Activated naive CD4-positive, alpha-beta T cell treated with Interleukin-2 at 50 U/mL for 16 hours (primary cell): ENCODE measurements around the gene RACGAP1.
A peak's percentile ranks its signal among the peaks of the same experiment; 100 is the strongest.
"Not testable (repeated sequence)": the region's sequence is repeated elsewhere in the genome, so short reads cannot be mapped to it uniquely, and the experiment has no call there.

ENCODE experiments used
- DNase-seq: peaks from one replicate; pipeline ENCODE4 v3.0.0-alpha.2; 2020

The RACGAP1 gene

GRCh38 chr12:50055831-50056638 is 30.7 kb upstream of the RACGAP1 start:
- peak; percentile 65 for DNase-seq

GRCh38 chr12:50053583-50053982 is 28.3 kb upstream of the RACGAP1 start:
- DNase-seq, result no peak

DNA sequence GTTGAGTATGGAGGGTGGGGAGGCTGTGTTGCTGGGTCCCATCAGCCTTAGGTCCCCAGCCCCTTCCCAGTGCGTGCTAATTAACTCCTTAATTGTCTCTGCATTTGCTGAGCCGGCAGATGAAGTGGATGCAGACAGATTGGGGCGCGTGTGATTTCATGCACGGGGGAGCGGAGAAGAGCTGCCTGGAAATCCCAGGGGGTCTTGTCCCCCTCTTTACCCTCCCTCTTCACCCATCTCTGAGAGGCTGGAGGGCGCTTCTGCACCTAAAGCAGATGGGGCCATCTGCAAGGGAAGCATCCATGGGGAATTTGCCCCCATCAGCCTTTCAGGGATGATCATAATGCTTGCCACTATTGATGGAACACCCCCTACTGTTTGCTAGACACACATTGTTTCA is 27.7 kb upstream of the RACGAP1 start:
- DNase-seq, result no peak

DNA sequence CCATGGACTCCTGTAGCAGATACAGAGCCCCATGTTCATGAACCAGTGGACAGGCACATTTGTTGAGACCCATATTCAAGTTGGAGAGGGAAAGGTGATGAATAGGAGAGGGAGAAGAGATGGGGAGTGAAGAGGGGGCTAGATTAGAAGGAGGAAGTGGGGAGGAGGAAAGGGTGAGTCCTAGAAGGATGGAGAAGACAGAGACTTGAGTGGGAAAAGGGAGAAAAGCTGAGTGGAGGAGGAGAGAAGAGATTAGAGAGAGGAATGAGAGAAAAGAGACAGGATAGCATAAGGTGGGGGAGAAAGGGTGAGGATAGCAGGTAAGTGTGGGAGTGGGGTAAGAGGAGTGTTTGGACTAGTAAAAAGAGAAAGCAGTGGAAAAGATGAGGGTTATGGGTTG is 27.2 kb upstream of the RACGAP1 start:
- DNase-seq, result no peak

GRCh38 chr12:50051101-50051806 is 26.0 kb upstream of the RACGAP1 start:
- DNase-seq, result no peak

GRCh38 chr12:50050410-50051098 is 25.3 kb upstream of the RACGAP1 start:
- no peak for DNase-seq

DNA sequence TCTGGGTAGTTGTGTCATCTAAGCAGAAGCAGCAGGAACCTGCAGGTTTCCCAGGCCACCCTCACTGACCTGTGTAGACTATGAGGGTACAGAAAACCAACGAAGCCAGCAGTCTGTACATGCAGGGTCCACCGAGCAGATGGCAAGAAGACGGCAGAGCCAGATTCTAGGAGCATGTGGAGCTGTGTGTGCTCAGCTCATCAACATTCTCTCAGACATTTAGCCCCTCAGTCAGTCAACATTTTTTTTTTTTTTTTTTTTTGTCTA is 24.8 kb upstream of the RACGAP1 start:
- no peak for DNase-seq

GRCh38 chr12:50049254-50050118 is 24.2 kb upstream of the RACGAP1 start:
- DNase-seq, result no peak

DNA sequence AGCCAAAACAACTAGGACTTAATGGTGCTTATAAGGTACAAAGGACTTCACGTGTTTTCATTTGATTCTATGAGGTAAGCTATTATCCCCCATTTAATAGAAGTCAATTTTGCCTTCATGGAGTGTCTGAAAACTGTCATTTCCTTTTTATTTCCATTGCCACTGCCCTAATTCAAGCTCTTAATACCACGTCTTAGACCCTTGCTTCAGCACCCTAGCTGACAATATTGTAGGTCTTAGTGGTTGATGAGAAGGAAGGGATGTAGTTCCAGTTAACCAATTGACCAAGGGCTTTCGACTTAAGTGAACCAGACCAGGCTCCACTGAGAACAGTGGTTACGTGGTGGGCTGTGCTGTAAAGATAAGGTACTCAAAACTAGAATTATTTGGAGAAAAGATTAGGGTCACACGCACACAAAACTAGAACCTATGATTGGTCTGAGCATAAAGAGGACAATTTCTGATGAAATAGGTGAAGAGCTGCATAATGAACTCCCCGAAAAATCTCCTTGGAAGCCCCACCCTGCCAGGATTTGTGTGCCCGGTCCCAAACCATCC is 22.5 kb upstream of the RACGAP1 start:
- DNase-seq, result no peak

DNA sequence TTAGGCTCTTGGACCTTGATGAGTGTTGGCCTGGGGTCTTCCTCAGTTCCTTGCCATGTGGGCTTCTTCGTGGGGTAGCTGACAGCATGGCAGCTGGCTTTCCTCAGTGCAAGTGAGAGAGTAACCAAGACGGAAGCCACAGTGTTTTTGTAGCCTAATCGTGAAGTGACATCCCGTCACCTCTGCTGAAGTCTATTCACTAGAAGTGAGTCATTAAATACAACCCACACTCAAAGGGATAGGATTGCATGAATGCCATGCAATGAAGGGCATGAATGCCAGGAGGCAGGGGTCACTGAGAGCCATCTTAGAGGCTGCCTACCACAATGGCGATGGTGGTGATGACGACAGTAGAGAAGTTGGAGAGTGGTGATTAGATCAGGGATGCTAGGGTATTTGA is 18.6 kb upstream of the RACGAP1 start:
- no peak for DNase-seq

GRCh38 chr12:50043308-50043707 is 18.0 kb upstream of the RACGAP1 start:
- no peak for DNase-seq

DNA sequence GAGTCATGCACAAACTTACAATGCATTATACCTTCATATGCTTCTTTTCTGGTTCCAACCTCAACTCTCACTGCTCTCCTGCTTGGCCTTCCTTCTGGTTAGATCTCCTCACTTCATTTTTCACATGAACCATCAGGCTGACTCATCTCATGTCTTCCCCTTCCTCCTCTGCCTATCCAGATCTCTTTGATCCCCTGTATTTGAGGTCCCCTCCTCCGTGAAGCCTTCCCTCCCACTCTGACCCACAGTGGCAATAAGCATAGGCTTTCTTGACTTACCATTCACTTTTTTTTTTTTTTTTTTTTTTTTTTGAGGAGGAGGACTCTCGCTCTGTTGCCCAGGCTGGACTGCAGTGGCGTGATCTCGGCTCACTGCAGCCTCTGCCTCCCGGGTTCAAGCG is 17.4 kb upstream of the RACGAP1 start:
- DNase-seq, result no peak

- DNase-seq, result no peak
These were observed 16.7 kb upstream of the RACGAP1 start for GRCh38 chr12:50041962-50042361.

GRCh38 chr12:50041062-50041860 is 16.0 kb upstream of the RACGAP1 start:
- DNase-seq, result no peak

- DNase-seq, result no peak
These were observed 15.4 kb upstream of the RACGAP1 start for GRCh38 chr12:50040657-50041056.

GRCh38 chr12:50039151-50039835 is 14.0 kb upstream of the RACGAP1 start:
- peak; percentile 85 for DNase-seq

DNA sequence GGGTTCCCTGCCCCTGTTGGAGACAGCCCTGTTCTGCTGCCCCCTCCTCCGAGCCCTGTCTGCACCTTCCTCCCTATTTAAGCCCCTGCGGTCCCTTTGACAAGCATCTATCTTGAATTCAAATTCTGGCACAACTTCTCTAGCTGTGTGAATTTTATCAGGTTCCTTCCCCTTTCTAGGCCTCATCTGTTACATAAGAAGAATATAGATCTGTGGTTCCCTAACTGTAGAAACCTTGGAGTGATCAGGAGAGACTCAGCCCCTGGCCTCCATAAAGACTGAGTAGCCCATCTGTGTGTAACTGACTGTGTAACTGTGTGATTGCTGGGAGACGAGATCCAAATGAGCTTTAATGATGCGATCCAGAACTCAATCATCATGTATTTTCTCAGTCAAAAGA is 13.0 kb upstream of the RACGAP1 start:
- DNase-seq, result no peak

DNA sequence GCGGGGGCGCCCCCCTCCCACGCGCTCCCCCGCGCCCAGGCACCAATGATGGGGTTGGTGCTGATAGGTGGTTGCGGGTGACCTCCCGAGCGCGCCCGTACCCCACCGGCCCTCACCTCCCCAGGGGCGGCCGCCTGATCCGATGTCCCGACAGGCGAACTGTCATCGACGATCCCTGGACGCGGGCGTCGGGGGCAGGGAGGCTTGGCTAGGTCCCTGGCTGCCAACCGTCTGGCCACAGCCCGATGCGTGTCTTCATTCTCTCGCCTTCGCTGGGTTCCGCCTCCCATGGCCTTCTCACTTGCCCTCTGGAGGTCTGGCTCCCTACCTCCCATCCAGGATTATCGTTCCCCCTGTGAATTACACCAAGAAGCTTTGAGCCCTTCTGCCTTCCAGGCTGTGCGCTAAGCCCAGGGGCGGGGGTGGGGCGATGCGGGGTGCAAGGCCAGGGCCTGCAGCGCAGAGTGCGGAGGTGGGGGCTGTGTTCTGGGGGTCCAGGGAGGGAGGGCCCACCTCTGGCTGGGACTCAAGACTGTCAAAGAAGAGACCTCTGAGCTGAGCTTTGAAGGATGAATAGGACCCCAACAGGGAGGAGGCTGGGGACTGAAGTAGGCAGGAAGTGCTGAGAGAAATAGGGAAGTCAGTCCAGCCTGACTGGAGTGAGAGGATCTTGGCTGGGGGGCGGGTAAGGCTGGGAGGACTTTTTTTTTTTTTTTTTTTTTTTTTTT is 7.7 kb upstream of the RACGAP1 start:
- no peak for DNase-seq

DNA sequence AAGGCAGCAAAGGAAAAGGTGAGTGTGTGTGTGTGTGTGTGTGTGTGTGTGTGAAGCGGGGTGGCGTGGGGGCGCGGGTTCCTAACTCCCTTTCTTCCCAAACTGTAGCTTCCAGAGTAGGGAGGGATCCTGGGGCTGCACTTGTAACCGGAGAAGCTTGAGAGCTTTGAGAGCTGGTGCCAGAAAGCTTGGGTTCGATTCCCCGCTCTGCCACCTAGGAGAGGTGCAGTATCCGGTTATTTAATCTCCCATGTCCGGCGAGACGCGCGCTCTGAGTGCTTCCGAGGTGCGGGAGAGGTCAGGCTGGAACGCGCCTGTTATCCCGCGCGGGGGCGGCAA is 7.2 kb upstream of the RACGAP1 start:
- DNase-seq, result no peak

GRCh38 chr12:50030449-50030848 is 5.2 kb upstream of the RACGAP1 start:
- not testable (repeated sequence) for DNase-seq

DNA sequence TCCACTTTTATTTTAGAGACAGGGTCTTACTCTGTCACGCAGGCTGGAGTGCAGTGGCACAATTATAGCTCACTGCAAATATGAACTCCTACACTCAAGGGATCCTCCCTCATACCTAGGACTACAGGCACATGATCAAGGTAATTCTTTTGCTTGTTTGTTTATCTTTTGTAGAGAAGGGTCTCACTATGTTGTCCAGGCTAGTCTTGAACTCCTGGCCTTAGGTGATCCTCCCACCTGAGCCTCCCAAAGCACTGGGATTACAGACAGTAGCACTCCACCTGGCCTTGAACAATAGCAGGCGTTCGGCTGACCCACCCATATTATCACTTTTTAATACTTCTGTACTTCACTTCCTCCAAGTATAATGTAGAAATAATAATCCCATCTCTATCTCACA is 1.4 kb upstream of the RACGAP1 start:
- DNase-seq, result no peak
